T-helper 1 cell treated with Interleukin-12 subunit alpha and Interleukin-12 subunit beta and Interleukin-4 antibody, amounts not matched to agents 30 ng/mL and 1 ng/mL, for 36 hours (primary cell): ENCODE measurements around the gene STRN. TPM values are rescaled to one million over a fixed set of nuclear protein-coding genes. Genes with fewer than 3 reads are reported as not detected.
"Not testable (repeated sequence)": the region's sequence is repeated elsewhere in the genome, so short reads cannot be mapped to it uniquely, and the experiment has no call there.

ENCODE experiments used
- intact Hi-C: fragments of 100-400 bp; cut with micrococcal nuclease; formaldehyde crosslinking; loops from one replicate; pipeline ENCODE4 v1.15.1; 2024
- total RNA-seq: library from RNA; stranded (reverse); gene quantifications from 2 replicates; pipeline ENCODE4 v1.2.3, GENCODE V29; 2022

Gene STRN
- total RNA-seq, 1 donor from 2014 or later = 33.8 TPM

DNA sequence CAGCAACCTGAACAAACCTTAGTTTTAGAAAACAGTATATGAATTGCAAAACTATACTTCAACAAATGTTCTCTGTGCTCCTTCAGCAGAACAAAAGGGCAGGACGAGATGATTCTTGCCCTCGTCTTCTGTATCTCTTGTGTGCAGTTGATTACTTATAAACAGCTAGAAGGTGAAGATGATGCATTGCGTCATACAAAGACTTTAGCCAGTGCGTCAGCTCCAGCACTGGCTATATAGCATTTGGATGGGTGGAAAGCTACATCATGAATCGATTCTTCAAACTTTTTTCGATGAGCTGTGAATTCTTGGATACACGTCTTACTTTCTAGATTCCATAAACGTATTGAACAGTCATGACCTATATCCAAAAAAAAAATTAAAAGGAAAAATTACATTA, 117.1 kb downstream of the STRN start:
- intact Hi-C loops = no loop called here

- intact Hi-C loops = no loop called here
Observed at GRCh38 chr2:36843838-36844237, 122.5 kb downstream of the STRN start.

GRCh38 chr2:36839976-36840617, 126.2 kb downstream of the STRN start:
- intact Hi-C loops = no loop called here

- intact Hi-C loops = no loop called here
Observed at GRCh38 chr2:36834731-36835524, 131.4 kb downstream of the STRN start.

GRCh38 chr2:36834203-36834602, 132.1 kb downstream of the STRN start:
- intact Hi-C loops = no loop called here

- intact Hi-C loops = no loop called here
Observed at GRCh38 chr2:36831185-36831584, 135.2 kb downstream of the STRN start.

DNA sequence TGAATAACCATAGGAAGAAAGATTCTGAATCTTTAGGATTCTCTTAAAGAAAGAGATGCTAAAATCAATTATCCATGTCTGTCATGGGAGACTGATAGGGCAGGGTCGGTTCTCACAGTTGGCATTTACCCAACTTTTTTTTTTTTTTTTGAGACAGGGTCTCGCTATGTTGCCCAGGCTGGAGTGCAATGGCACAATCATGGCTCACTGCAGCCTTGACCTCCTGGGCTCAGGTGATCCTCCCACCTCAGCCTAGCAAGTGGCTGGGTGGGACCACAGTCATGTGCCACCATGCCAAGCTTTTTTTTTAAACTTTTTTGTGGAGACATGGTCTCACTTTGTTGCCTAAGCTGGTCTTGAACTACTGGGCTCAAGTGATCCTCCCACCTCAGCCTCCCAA, 141.7 kb downstream of the STRN start:
- intact Hi-C loops = not testable (repeated sequence)

DNA sequence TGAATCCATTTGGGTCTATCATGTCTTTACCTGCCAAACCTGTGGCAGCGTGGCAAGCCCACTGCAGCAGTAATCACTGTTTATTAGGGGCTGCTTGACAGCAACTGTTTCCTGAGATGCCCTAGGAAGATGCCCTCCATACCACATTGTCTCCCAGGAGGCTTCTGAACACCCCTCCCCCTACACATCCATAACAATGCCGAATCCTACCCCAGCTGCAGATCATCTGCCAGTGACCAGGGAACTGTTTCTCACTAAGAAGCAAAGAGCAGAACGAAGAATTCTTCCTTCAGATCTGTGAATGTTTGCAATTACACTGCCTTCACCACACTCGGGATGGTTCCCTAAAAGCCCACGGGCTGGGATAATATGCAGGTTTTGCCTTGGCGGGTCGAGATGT, 142.1 kb downstream of the STRN start:
- intact Hi-C loops = no loop called here

DNA sequence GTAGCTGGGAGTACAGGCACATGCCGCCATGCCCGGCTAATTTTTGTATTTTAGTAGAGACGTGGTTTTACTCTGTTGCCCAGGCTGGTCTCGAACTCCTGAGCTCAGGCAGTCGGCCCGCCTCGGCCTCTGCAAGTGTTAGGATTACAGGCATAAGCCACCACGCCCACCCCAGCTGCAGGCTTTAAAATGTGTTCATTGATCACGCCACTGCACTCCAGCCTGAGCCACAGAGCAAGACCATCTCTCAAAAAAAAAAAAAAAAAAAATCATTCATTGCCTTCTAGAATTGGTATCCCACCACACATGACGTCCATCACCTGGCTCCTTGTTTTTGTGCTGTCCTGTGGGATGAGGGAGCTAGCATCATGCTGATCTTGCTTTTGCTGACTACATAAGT, 142.5 kb downstream of the STRN start:
- intact Hi-C loops = no loop called here

DNA sequence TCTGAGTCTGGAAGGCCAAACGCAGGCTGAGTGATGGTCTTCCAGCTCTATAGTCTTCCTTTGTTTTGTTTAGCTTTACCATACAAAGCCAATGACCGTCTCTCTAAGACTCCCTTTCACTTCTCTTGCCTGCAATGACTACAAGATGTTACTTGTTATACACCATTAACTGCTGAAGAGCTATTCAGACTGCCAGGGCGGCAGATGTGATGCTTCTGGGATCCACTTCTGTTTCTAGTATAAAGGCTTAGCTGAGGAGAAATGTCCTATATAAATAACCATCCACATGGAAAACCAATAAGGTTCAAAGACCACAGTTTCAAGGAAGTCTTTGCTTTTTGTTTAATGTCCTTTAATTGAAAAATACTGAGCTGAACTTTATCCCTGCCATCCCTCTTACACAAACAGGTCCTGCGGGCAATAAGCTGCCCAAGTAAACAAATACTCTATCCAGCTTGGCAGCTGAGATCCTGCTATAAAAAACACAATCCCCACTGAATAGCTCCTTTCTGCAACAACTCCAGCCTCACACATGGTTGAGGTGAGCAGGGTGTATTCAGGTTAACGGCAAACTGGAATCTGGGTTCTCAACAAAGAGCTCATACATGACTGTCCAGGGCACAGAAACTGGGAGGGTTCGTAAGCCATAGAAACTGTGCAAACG, 145.3 kb downstream of the STRN start:
- intact Hi-C loops = no loop called here

DNA sequence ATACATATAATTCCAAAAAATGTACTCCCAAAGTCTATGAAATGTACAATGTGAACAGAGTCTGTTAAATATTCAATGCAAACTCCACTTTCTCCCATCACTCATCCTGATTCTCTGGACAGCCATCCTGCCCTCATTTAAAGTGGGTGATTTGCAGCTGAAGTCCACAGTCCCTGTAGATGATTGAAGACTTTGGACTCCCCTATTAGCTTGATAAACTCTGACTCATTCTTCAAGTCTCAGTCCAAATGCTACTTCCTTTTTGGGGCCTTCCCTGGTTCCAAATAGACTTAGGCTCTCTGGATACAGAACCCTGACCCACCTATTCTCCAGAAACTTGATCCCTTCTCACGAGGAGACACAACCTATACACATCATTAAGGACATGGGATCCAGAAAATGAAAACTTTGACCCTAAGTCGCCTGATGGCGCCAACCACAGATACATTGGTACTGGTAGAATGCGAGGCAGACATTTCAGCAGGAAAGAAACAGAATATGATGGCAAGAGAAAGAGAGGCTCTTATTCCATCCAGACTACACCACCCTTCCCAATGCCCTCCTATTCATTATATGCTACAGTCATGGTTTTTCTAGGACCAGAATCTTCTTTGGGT, 147.1 kb downstream of the STRN start:
- intact Hi-C loops = no loop called here

DNA sequence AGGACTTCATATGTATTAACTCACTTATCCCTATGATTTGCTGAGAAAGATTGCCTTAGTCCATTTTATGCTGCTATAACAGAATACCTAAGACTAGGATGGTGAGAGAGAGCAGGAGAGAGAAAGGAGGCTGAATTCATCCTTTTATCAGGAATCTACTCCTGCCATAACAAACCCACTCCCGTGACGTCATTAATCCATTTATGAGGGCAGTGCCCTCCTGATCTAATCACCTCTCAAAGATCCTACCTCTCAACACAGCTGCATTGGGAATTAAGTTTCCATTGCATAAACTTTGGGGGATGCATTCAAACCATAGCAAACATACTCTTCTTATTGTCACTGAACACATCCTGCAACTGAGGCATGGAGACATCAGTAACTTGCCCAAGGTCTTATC, 147.8 kb downstream of the STRN start:
- intact Hi-C loops = no loop called here

- intact Hi-C loops = no loop called here
Observed at GRCh38 chr2:36812196-36812595, 154.1 kb downstream of the STRN start.

- intact Hi-C loops = no loop called here
Observed at GRCh38 chr2:36811071-36811470, 155.3 kb downstream of the STRN start.

DNA sequence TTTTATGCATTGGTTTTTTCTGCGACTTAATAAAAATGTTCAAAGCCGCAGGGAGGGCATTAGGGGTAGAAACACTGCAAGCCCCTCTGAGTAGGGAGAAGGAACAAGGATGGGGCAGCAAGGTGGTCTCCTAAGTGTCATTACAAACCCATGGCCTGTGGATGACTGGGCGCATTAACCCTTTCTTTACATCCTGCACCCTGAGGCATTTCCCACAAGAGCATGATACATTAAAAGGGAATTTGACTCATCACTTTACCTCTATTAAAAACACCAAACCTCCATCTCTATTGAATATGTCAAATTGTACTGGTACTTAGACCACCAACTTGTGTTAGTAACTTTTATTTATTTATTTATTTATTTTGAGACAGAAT, 157.3 kb downstream of the STRN start:
- intact Hi-C loops = no loop called here

DNA sequence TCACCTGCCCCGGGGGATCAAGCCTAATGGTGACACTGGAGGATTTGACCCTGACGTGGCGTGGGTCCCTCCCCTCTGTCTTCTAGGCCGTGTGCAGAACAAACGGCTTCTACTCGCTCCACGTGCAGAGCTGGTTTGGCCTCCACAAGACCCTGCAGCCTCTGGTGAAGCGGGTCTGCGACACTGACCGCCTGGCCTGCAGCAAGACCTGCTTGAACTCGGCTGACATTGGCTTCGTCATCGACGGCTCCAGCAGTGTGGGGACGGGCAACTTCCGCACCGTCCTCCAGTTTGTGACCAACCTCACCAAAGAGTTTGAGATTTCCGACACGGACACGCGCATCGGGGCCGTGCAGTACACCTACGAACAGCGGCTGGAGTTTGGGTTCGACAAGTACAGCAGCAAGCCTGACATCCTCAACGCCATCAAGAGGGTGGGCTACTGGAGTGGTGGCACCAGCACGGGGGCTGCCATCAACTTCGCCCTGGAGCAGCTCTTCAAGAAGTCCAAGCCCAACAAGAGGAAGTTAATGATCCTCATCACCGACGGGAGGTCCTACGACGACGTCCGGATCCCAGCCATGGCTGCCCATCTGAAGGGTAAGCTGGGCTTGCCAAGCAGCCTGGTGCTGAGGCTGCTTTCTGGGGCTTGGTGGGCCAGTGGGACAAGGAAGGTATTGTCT, 157.8 kb downstream of the STRN start:
- intact Hi-C loops = no loop called here

GRCh38 chr2:36807223-36807886, 159.0 kb downstream of the STRN start:
- intact Hi-C loops = no loop called here

GRCh38 chr2:36805635-36806224, 160.6 kb downstream of the STRN start:
- intact Hi-C loops = no loop called here

DNA sequence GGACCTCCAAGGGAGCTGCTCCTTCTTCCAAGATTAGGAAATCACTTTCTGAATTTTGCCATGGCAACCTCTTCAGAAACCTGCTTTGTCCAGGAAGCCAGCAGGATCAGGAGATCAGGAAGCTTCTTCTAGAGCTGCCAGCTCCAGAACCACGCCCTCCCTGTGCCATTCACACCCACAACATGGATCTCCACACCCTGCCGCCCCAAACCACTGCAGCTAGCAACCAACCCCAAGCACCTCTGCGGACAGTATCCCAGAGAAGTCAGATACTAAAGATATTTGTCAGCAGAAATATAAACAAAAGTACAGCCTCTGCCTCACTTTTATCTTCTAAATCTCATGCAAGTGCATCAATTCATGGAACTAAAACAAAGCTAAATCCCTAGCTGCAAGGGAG, 163.4 kb downstream of the STRN start:
- intact Hi-C loops = no loop called here

DNA sequence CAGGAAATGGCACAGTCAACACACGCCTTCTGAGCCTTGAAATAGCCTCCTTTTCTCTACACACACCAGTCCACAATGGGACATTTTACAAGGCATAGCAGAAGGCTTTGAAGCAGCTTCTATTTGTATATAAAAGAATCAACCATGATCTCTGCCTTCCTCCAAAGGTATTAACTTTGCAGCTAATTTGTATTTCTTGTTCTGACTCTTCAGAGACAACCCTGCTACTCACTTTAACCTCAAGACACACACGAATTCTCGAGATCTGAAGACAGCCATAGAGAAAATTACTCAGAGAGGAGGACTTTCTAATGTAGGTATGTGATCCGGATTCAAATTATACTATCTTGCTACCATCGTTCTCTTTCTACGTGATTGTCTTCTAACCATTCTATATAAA, 165.2 kb downstream of the STRN start:
- intact Hi-C loops = no loop called here

GRCh38 chr2:36800381-36800780, 166.0 kb downstream of the STRN start:
- intact Hi-C loops = no loop called here
